SU-DHL-6 (cell line): ENCODE data around the gene MTRR.

Experiments used
- CTCF ChIP-seq: fragments of 200-600 bp; sonication (generic); IDR thresholded peaks from one replicate; pipeline ENCODE4 v1.5.1; 2017; ENCODE audit warnings: antibody characterized with exemption, mild to moderate bottlenecking, low read length, moderate library complexity; ENCODE audit not compliant: insufficient read depth, poor library complexity, severe bottlenecking
- EZH2phosphoT487 ChIP-seq: fragments of 200-600 bp; sonication (generic), shearing (Covaris generic); conservative IDR thresholded peaks from 2 replicates; pipeline ENCODE4 v1.6.1; 2018; ENCODE audit warnings: mild to moderate bottlenecking, antibody characterized with exemption, low read length, moderate library complexity, mixed read lengths

GRCh38 chr5:7869474-7870136 is 657 bp downstream of the MTRR start:
- no peak for TF ChIP-seq CTCF
- no peak for TF ChIP-seq EZH2phosphoT487
